ENCODE results near the gene AGPAT1. TPM values are rescaled to one million over a fixed set of nuclear protein-coding genes. Genes with fewer than 3 reads are reported as not detected.

Gene AGPAT1
- total and polyA plus RNA-seq, 2 of the 13 experiments (the other 11 are each of a cell fraction or from before 2014, with no cell fraction given) = 51.3 to 139 TPM

- TF ChIP-seq ZNF503 (CRISPR knock-in tag; IDR thresholded peaks at IDR 0.05) (no peak), CREB3 (CRISPR knock-in tag; IDR thresholded peaks at IDR 0.05) (no peak), ZNF572 (CRISPR knock-in tag; IDR thresholded peaks at IDR 0.05) (peak; percentile 98; the same call in 1 of the 2 replicates), HNRNPUL1 (IDR thresholded peaks at IDR 0.05; ENCODE audit: low read depth, low read length) (no peak), RARG (CRISPR knock-in tag; IDR thresholded peaks at IDR 0.05; ENCODE audit: low read depth) (peak; percentile 97; the same call in 1 of the 2 replicates), ZNF263 (CRISPR knock-in tag; IDR thresholded peaks at IDR 0.05) (no peak), AGO2 (optimal IDR thresholded peaks at IDR 0.05; ENCODE audit: low read depth, low read length) (peak; percentile 89), ZNF574 (CRISPR knock-in tag; IDR thresholded peaks at IDR 0.05) (peak; percentile 73), PHF21A (CRISPR knock-in tag; IDR thresholded peaks at IDR 0.05) (no peak), NKX3-1 (CRISPR knock-in tag; IDR thresholded peaks at IDR 0.05) (no peak), NCOA2 (CRISPR knock-in tag; IDR thresholded peaks at IDR 0.05) (no peak), NR2F1 (CRISPR knock-in tag; IDR thresholded peaks at IDR 0.05) (no peak), HNRNPLL (IDR thresholded peaks at IDR 0.05; ENCODE audit: low read depth, low read length, poor library complexity, severe bottlenecking) (peak; percentile 43), MEF2D (CRISPR knock-in tag; IDR thresholded peaks at IDR 0.05) (0 out of 2 replicates have a peak, but pooled peaks have one; percentile 53), HMGA1 (CRISPR knock-in tag; conservative IDR thresholded peaks at IDR 0.05) (no peak), ZBTB3 (CRISPR knock-in tag; IDR thresholded peaks at IDR 0.05; ENCODE audit: borderline replicate concordance, low read depth) (no peak), NFATC3 (CRISPR knock-in tag; IDR thresholded peaks at IDR 0.05) (0 out of 2 replicates have a peak, but pooled peaks have one; percentile 35), ZKSCAN8 (CRISPR knock-in tag; IDR thresholded peaks at IDR 0.05; ENCODE audit: borderline replicate concordance) (no peak), ZBTB38 (CRISPR knock-in tag; IDR thresholded peaks at IDR 0.05) (peak; percentile 85), ZBTB33 (CRISPR knock-in tag; IDR thresholded peaks at IDR 0.05) (no peak)
- TF ChIP-seq, protein P1, sequence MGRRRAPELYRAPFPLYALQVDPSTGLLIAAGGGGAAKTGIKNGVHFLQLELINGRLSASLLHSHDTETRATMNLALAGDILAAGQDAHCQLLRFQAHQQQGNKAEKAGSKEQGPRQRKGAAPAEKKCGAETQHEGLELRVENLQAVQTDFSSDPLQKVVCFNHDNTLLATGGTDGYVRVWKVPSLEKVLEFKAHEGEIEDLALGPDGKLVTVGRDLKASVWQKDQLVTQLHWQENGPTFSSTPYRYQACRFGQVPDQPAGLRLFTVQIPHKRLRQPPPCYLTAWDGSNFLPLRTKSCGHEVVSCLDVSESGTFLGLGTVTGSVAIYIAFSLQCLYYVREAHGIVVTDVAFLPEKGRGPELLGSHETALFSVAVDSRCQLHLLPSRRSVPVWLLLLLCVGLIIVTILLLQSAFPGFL (CRISPR knock-in tag; IDR thresholded peaks at IDR 0.05) = no peak
Observed at GRCh38 chr6:32175711-32176475, at the start of gene AGPAT1 (continued).
